BJ (cell line): ENCODE results near the gene CD9. TPM values are rescaled to one million over a fixed set of nuclear protein-coding genes. Genes with fewer than 3 reads are reported as not detected.

Experiments used
- CTCF ChIA-PET: fragments of 350-600 bp; formaldehyde crosslinking; extraction: SDS; loops from one replicate; lab custom pipeline; 2021; ENCODE audit warnings: antibody characterized with exemption, inconsistent platforms; lab: Yijun Ruan, JAX
- POLR2A ChIA-PET: fragments of 300-600 bp; sonication (Branson Sonifier 250); formaldehyde crosslinking; extraction: SDS; loops from one replicate; lab custom pipeline; 2021; ENCODE audit warnings: antibody characterized with exemption; lab: Charles Lee
- DNase-seq: peaks from one replicate; pipeline ENCODE4 v3.0.0-alpha.2; 2011; ENCODE audit warnings: low read depth
- H3K27me3 ChIP-seq: 2 replicates; pipeline ENCODE4 v1.6.0; 2011; ENCODE audit warnings: low read length; ENCODE audit not compliant: control insufficient read depth, insufficient read depth
- H3K36me3 ChIP-seq: 2 replicates; pipeline ENCODE4 v1.5.1; 2011; ENCODE audit warnings: low read length; ENCODE audit not compliant: control insufficient read depth, insufficient read depth
- H3K4me3 ChIP-seq: 2 replicates; pipeline ENCODE4 v1.5.1; 2011; ENCODE audit warnings: low read depth, mild to moderate bottlenecking, control low read depth, low read length
- polyA plus RNA-seq: library from polyadenylated mRNA; depleted of rRNA; stranded (reverse); fragments of >200 nt; gene quantifications from 2 replicates; pipeline ENCODE4 v1.2.3, GENCODE V29; 2011
- TF ChIP-seq, protein P1 (sequence below): IDR thresholded peaks from 2 replicates; pipeline ENCODE4 v1.5.1; 2011; ENCODE audit warnings: low read depth, mild to moderate bottlenecking, control low read depth, inconsistent platforms, low read length, moderate library complexity; ENCODE audit not compliant: insufficient read depth

The CD9 gene
- polyA plus RNA-seq, 1 experiment, result 86.0 TPM

DNA sequence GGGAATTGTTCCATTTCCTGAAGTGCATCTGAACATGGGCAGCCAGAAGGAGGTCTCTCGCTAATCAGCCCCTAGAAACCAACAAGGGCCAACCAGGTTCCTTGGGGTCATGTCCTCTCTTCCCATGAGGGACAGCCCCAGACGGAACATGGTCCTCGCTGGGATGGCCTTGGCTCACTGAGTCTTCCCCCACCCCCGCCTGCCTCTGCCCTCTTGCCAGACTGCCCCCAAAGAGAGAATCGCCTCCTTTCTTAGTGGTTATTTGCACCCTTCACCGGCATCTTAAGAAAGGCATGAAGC is 36.4 kb downstream of the CD9 start:
- POLR2A ChIA-PET, result no interaction called here
- CTCF ChIA-PET, result no interaction called here
- H3K4me3 ChIP-seq, result no peak overlapping the region
- DNase-seq, result no peak
- TF ChIP-seq, protein P1, sequence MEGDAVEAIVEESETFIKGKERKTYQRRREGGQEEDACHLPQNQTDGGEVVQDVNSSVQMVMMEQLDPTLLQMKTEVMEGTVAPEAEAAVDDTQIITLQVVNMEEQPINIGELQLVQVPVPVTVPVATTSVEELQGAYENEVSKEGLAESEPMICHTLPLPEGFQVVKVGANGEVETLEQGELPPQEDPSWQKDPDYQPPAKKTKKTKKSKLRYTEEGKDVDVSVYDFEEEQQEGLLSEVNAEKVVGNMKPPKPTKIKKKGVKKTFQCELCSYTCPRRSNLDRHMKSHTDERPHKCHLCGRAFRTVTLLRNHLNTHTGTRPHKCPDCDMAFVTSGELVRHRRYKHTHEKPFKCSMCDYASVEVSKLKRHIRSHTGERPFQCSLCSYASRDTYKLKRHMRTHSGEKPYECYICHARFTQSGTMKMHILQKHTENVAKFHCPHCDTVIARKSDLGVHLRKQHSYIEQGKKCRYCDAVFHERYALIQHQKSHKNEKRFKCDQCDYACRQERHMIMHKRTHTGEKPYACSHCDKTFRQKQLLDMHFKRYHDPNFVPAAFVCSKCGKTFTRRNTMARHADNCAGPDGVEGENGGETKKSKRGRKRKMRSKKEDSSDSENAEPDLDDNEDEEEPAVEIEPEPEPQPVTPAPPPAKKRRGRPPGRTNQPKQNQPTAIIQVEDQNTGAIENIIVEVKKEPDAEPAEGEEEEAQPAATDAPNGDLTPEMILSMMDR, result no peak
- no peaks in the 10 kb centered on the region for H3K27me3 ChIP-seq
- H3K36me3 ChIP-seq, result peaks cover 10% of the 10 kb centered on the region

- Histone ChIP-seq H3K36me3 (peaks cover 10% of the 10 kb centered on the region), H3K27me3 (no peaks in the 10 kb centered on the region), H3K4me3 (no peak overlapping the region)
- ChIA-PET POLR2A (no interaction called here), CTCF (interaction anchor here (0.9 kb wide), 1 partner anchor 39 kb away, joined by 3 read pairs; no protein-coding TSS in a partner anchor)
- TF ChIP-seq, protein P1, result no peak
- DNase-seq, result no peak
These were observed 37.6 kb downstream of the CD9 start for GRCh38 chr12:6237830-6238229.

DNA sequence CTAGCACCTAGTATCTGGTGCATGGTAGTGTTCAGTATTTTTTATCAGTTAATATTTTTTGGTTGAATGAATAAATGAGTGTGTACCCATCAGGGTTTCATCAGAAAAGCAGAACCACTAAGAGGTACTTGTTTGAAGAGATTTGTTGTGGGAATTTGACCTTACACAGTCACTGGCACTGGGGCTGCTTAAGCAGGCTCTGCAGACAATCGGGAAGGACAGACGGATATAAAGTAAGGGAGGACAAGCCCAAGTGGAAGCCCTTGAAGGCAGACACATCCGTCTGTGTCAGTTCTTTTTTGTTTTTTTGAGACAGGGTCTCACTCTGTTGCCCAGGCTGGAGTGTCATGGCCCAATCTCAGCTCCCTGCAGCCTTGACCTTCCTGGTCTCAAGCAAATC is 38.7 kb downstream of the CD9 start:
- peaks cover 8% of the 10 kb centered on the region for H3K36me3 ChIP-seq
- ChIA-PET CTCF (no interaction called here), POLR2A (no interaction called here)
- DNase-seq, result no peak
- no peaks in the 10 kb centered on the region for H3K27me3 ChIP-seq
- H3K4me3 ChIP-seq, result no peak overlapping the region
- TF ChIP-seq, protein P1, result no peak

DNA sequence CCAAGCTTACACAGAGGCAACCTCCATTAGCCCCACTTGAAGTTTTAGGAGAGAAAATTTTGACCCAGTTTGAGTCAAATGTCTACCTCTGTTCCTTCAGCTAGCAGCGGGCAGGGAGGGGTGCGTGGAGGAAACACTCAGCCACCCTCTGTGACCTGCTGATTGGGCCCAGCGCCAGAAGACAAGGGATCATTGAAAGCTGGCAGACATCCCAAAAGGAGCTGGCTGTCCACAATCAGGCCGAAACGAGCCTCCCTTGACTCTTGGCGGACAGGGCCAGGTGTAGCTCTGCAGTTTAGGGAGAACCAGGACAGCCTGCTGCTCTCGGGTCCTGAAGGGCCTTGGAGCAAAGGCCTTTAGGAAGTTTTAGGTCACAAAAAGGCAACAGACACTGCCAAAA is 41.3 kb downstream of the CD9 start:
- H3K36me3 ChIP-seq, result peaks cover 3% of the 10 kb centered on the region; the same call in 1 of the 2 replicates
- H3K27me3 ChIP-seq, result no peaks in the 10 kb centered on the region
- H3K4me3 ChIP-seq, result no peak overlapping the region
- TF ChIP-seq, protein P1, result no peak
- ChIA-PET POLR2A (no interaction called here), CTCF (interaction anchor here (1.1 to 1.7 kb wide), 4 partner anchors 9 to 40 kb away, joined by 3 to 4 read pairs (median 3); no protein-coding TSS in a partner anchor)
- no peak for DNase-seq

- POLR2A ChIA-PET, result no interaction called here
These were observed 49.4 kb downstream of the CD9 start for GRCh38 chr12:6249580-6249979.

More at GRCh38 chr12:6249580-6249979, 49.4 kb downstream of the CD9 start:
- no peak for DNase-seq
- H3K4me3 ChIP-seq, result no peak overlapping the region
- H3K36me3 ChIP-seq, result no peaks in the 10 kb centered on the region
- TF ChIP-seq, protein P1, result no peak
- H3K27me3 ChIP-seq, result peaks cover 8% of the 10 kb centered on the region
- CTCF ChIA-PET, result interaction anchor here (0.7 to 1.3 kb wide), 3 partner anchors 8 to 49 kb away, joined by 3 to 4 read pairs (median 3); partner anchors contain the start of gene CD9
